Osteocyte (in vitro differentiated cells): ENCODE data around the gene BNC2. TPM values are rescaled to one million over a fixed set of nuclear protein-coding genes. Genes with fewer than 3 reads are reported as not detected.

Experiments
- DNase-seq: peaks from one replicate; pipeline ENCODE4 v3.0.0; 2021; ENCODE audit warnings: mixed read lengths; ENCODE audit not compliant: unreplicated experiment; ENCODE audit errors: extremely low spot score
- H3K27ac Mint-ChIP-seq: one replicate; pipeline ENCODE4 v1.8.0; 2021; ENCODE audit warnings: mild to moderate bottlenecking, mixed read lengths; ENCODE audit not compliant: unreplicated experiment
- H3K27me3 Mint-ChIP-seq: one replicate; pipeline ENCODE4 v1.8.0; 2021; ENCODE audit warnings: mixed read lengths; ENCODE audit not compliant: unreplicated experiment
- H3K36me3 Mint-ChIP-seq: one replicate; pipeline ENCODE4 v1.8.0; 2021; ENCODE audit warnings: mixed read lengths; ENCODE audit not compliant: unreplicated experiment
- H3K4me1 Mint-ChIP-seq: one replicate; pipeline ENCODE4 v1.8.0; 2021; ENCODE audit warnings: mixed read lengths; ENCODE audit not compliant: unreplicated experiment
- H3K4me3 Mint-ChIP-seq: one replicate; pipeline ENCODE4 v1.8.0; 2021; ENCODE audit warnings: mild to moderate bottlenecking, moderate library complexity, mixed read lengths; ENCODE audit not compliant: unreplicated experiment
- H3K9me3 Mint-ChIP-seq: one replicate; pipeline ENCODE4 v1.8.0; 2021; ENCODE audit warnings: mixed read lengths; ENCODE audit not compliant: unreplicated experiment
- total RNA-seq: library from RNA; stranded (reverse); gene quantifications from 2 replicates; pipeline ENCODE4 v1.2.1, GENCODE V29; 2021
- TF ChIP-seq, protein P1 (sequence below): fragments of 200-600 bp; sonication (generic); IDR thresholded peaks from 2 replicates; pipeline ENCODE4 v1.5.0; 2021; ENCODE audit warnings: antibody characterized with exemption, mild to moderate bottlenecking, moderate library complexity

The BNC2 gene
- total RNA-seq, 1 donor from 2014 or later: 66.5 TPM

- no peaks in the 10 kb centered on the region for H3K36me3 Mint-ChIP-seq
- H3K27ac Mint-ChIP-seq: no peak overlapping the region
- no peaks in the 10 kb centered on the region for H3K9me3 Mint-ChIP-seq
- DNase-seq: no peak
- TF ChIP-seq, protein P1, sequence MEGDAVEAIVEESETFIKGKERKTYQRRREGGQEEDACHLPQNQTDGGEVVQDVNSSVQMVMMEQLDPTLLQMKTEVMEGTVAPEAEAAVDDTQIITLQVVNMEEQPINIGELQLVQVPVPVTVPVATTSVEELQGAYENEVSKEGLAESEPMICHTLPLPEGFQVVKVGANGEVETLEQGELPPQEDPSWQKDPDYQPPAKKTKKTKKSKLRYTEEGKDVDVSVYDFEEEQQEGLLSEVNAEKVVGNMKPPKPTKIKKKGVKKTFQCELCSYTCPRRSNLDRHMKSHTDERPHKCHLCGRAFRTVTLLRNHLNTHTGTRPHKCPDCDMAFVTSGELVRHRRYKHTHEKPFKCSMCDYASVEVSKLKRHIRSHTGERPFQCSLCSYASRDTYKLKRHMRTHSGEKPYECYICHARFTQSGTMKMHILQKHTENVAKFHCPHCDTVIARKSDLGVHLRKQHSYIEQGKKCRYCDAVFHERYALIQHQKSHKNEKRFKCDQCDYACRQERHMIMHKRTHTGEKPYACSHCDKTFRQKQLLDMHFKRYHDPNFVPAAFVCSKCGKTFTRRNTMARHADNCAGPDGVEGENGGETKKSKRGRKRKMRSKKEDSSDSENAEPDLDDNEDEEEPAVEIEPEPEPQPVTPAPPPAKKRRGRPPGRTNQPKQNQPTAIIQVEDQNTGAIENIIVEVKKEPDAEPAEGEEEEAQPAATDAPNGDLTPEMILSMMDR: no peak
- H3K27me3 Mint-ChIP-seq: no peaks in the 10 kb centered on the region
- H3K4me3 Mint-ChIP-seq: no peak overlapping the region
- peaks cover 25% of the 10 kb centered on the region for H3K4me1 Mint-ChIP-seq
Observed at GRCh38 chr9:16455842-16456241, 414.6 kb downstream of the BNC2 start.

DNA sequence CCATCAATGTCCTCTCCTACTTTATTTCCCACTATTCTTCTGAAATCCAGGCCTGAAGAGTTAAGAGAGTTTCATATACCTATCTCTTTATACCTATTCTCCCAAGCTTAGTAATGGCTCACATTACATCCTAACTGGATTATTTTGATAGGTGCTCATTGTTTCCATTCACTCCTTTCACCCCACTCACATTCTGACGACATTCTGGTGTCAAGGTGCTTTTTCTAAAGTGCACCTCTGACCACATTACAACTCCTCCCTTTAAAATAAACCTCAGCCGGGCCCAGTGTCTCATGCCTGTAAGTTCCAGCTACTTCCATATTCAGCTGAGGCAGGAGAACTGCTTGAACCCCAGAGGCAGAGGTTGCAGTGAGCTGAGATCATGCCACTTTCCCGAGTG is 417.1 kb downstream of the BNC2 start:
- no peaks in the 10 kb centered on the region for H3K9me3 Mint-ChIP-seq

DNA sequence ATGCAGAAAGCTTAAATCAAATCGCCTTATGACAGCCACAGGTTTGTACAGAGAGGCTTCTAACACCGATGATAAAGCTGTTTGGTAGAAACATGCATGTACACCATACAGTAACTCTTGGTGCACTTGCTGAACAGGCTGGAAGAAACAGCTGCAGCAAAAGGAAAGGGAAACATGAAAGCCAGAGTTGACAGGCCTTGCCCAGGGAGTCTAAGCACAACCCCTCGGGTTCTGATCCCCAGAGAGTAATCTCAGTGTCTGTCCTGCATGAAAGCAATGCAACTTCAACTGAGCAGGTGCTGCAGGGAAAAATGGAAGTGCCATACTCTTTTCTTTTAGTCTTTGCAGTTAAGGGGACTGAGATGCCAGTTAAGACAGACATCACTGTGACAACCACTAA is 419.9 kb downstream of the BNC2 start:
- H3K4me1 Mint-ChIP-seq: peaks cover 9% of the 10 kb centered on the region
- H3K27ac Mint-ChIP-seq: no peak overlapping the region

More for the DNA sequence above, 417.1 kb downstream of the BNC2 start:
- Mint-ChIP-seq H3K4me3 (no peak overlapping the region), H3K4me1 (peaks cover 10% of the 10 kb centered on the region), H3K36me3 (no peaks in the 10 kb centered on the region), H3K27ac (no peak overlapping the region), H3K27me3 (no peaks in the 10 kb centered on the region)
- no peak for DNase-seq
- TF ChIP-seq, protein P1: no peak

DNA sequence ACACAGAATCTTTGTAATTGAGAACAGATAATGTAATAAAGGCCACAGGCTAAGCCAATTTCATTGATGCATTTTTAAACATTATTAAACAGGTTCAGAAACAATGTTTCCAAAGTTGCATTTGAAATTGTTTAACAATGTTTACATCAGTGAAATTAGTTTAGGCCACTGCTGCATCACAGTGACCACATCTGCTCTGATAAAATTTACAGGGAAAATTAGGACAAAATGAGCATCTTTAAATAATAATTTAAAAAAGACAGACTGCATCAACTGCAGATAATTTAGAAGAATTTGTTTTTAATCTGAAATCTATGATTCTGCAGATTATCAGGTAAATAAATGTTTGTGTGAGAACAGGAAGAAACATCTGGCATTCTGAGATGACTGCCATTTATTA is 420.4 kb downstream of the BNC2 start:
- Mint-ChIP-seq H3K4me1 (peaks cover 14% of the 10 kb centered on the region), H3K9me3 (no peaks in the 10 kb centered on the region), H3K27ac (no peak overlapping the region), H3K27me3 (no peaks in the 10 kb centered on the region), H3K4me3 (no peak overlapping the region), H3K36me3 (no peaks in the 10 kb centered on the region)
- DNase-seq: no peak
- TF ChIP-seq, protein P1: no peak

More for the DNA sequence above, 419.9 kb downstream of the BNC2 start:
- no peak for DNase-seq
- Mint-ChIP-seq H3K9me3 (no peaks in the 10 kb centered on the region), H3K4me3 (no peak overlapping the region), H3K36me3 (no peaks in the 10 kb centered on the region), H3K27me3 (no peaks in the 10 kb centered on the region)
- TF ChIP-seq, protein P1: no peak

DNA sequence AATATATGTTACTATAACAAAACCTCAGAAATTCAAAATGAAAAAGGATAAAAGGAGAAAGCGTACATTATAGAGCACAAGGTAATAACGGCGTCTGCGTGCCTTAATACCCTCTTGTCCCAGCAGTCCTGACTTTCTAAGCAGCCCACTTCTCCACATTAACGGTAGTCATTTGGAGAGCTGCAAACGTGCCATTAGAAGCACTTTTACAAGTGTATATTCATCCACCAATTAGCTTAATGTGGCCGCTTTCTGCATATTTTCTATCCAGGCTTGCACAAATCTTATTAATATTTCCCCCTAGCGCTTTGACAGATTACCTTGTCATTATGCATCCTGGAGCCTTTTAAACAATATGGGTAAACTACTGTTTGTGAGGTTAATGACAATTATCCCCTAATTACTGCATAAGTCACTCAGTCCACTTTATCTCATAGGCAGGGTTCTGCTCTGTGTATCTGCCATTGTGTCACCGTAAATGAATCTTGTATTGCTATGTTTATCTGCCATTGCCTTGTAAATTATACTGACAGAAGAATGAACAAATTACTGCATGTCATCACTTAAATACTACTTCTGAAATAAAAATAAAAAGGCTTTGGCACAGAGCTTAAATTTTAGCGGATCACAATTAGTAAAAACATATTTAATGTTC is 421.3 kb downstream of the BNC2 start:
- Mint-ChIP-seq H3K27ac (no peak overlapping the region), H3K27me3 (no peaks in the 10 kb centered on the region), H3K4me3 (no peak overlapping the region), H3K36me3 (no peaks in the 10 kb centered on the region), H3K4me1 (peaks cover 22% of the 10 kb centered on the region), H3K9me3 (no peaks in the 10 kb centered on the region)
- DNase-seq: no peak
- TF ChIP-seq, protein P1: no peak
